Aorta (tissue), 5 donors: Measurements from ENCODE around the gene REG1A. TPM values are rescaled to one million over a fixed set of nuclear protein-coding genes. Genes with fewer than 3 reads are reported as not detected.

Experiments used
- ATAC-seq: fragments of 200-7000 bp; cut with Tn5 transposase; one replicate; pipeline ENCODE4 v1.9.1; 2022; ENCODE audit warnings: moderate library complexity; ENCODE audit not compliant: low FRiP score
- DNase-seq, 2 donors: peaks; one replicate each; pipeline ENCODE4 v3.0.0-alpha.2; 2020
- H3K27ac ChIP-seq, 2 donors: one replicate each; pipeline ENCODE4 v1.5.1; 2013; ENCODE audit warnings: low read length in 2 of 2, mild to moderate bottlenecking in 2 of 2, moderate library complexity in 2 of 2, control low read depth in 1 of 2, inconsistent platforms in 1 of 2, low read depth in 1 of 2
- H3K27me3 ChIP-seq, 2 donors: one replicate each; pipeline ENCODE4 v1.6.1; 2013; ENCODE audit warnings: control low read depth in 1 of 2, low read length in 1 of 2, mild to moderate bottlenecking in 1 of 2, moderate library complexity in 1 of 2; ENCODE audit not compliant: insufficient read depth in 2 of 2, control insufficient read depth in 1 of 2
- H3K36me3 ChIP-seq, 2 donors: one replicate each; pipeline ENCODE4 v1.6.1; 2013; ENCODE audit warnings: control low read depth in 1 of 2, low read length in 1 of 2, mild to moderate bottlenecking in 1 of 2; ENCODE audit not compliant: insufficient read depth in 2 of 2, control insufficient read depth in 1 of 2
- H3K4me1 ChIP-seq, 2 donors: one replicate each; pipeline ENCODE4 v1.6.1; 2013; ENCODE audit warnings: low read length in 2 of 2, control low read depth in 1 of 2, mild to moderate bottlenecking in 1 of 2, moderate library complexity in 1 of 2; ENCODE audit not compliant: insufficient read depth in 2 of 2, control insufficient read depth in 1 of 2
- H3K4me3 ChIP-seq, 2 donors: one replicate each; pipeline ENCODE4 v1.5.1; 2013; ENCODE audit warnings: low read length in 2 of 2, control low read depth in 1 of 2, mild to moderate bottlenecking in 1 of 2
- H3K9me3 ChIP-seq: one replicate; pipeline ENCODE4 v1.6.1; 2013; ENCODE audit warnings: mild to moderate bottlenecking, low read length; ENCODE audit not compliant: control insufficient read depth
- whole genome bisulfite sequencing, 2 donors: extraction: QIAGEN DNeasy Blood & Tissue Kit; methylation state at CpG; one replicate each; pipeline ENCODE4 v1.1.7; 2013; 5-methylcytosine and 5-hydroxymethylcytosine counted together
- intact Hi-C, 2 donors: fragments of 100-400 bp; cut with DNase I; formaldehyde crosslinking; loops; one replicate each; pipeline versions ENCODE4 v1.14.2 to v1.15.0; 2022
- polyA plus RNA-seq, 2 donors: library from polyadenylated mRNA; stranded (reverse); fragments of 200-250 nt; gene quantifications; one replicate each; pipeline ENCODE4 v1.2.3, GENCODE V29; 2013
- total RNA-seq, 2 donors: library from RNA; stranded (reverse); fragmentation: NEBNext Ultra II Directional; extraction: Animal tissue kit (Norgen Biotek cat#: 25700); gene quantifications; one replicate each; pipeline ENCODE4 v1.2.1, GENCODE V29; 2021
- donor health status: healthy with polysubstance abuse.
- donor health status: Bipolar disorder and iron deficiency.
- donor health status: DM: no; HTN: no; CAD: no.
- donor health status: DM: no; HTN: no; CAD: no.
- donor health status: DM: yes; HTN: yes; CAD: no.

The REG1A gene
- total and polyA plus RNA-seq, 4 donors = 5.2 to 160 (median 11.8) TPM

- intact Hi-C loops = no loop called here
- Histone ChIP-seq H3K4me1 (no peaks in the 10 kb centered on the region), H3K27me3 (no peaks in the 10 kb centered on the region), H3K36me3 (no peaks in the 10 kb centered on the region), H3K4me3 (no peak overlapping the region), H3K9me3 (peaks cover 2% of the 10 kb centered on the region), H3K27ac (no peak overlapping the region)
- DNase-seq (no peak), ATAC-seq (no peak)
Observed at GRCh38 chr2:79139423-79139822, 19.1 kb downstream of the REG1A start.

- H3K9me3 ChIP-seq = no peaks in the 10 kb centered on the region
- ATAC-seq = no peak
- no peaks in the 10 kb centered on the region for H3K4me1 ChIP-seq
- H3K36me3 ChIP-seq = no peaks in the 10 kb centered on the region
- DNase-seq = no peak
- 86 to 89% methylated on average over 2 of the region's 2 CpGs for WGBS, 2 donors
- H3K4me3 ChIP-seq = no peak overlapping the region
- no peak overlapping the region for H3K27ac ChIP-seq
- H3K27me3 ChIP-seq = no peaks in the 10 kb centered on the region
- intact Hi-C loops = no loop called here
Observed at GRCh38 chr2:79155826-79156476, 35.7 kb downstream of the REG1A start.

- H3K36me3 ChIP-seq = no peaks in the 10 kb centered on the region
- H3K27me3 ChIP-seq = no peaks in the 10 kb centered on the region
- H3K4me1 ChIP-seq = no peaks in the 10 kb centered on the region
- no peak overlapping the region for H3K4me3 ChIP-seq
- 67 to 72% methylated on average over 2 of the region's 2 CpGs for WGBS, 2 donors
- no peak overlapping the region for H3K27ac ChIP-seq
- intact Hi-C loops = no loop called here
- no peak for DNase-seq
- no peak for ATAC-seq
- H3K9me3 ChIP-seq = no peaks in the 10 kb centered on the region
Observed at GRCh38 chr2:79159030-79159429, 38.7 kb downstream of the REG1A start.

GRCh38 chr2:79159653-79160052 lies 39.4 kb downstream of the REG1A start, which contains the start of gene REG3A:
Gene REG3A (minus strand): TSS chr2:79159753. CDS start chr2:79159405, 348 bp downstream.
- Histone ChIP-seq H3K4me1 (no peaks in the 10 kb centered on the region), H3K36me3 (no peaks in the 10 kb centered on the region), H3K27ac (no peak within 1 kb of the TSS), H3K27me3 (no peaks in the 10 kb centered on the region), H3K9me3 (no peaks in the 10 kb centered on the region), H3K4me3 (no peak within 1 kb of the TSS)
- intact Hi-C loops = no loop called here
- ATAC-seq (no peak), DNase-seq (no peak)

- no peaks in the 10 kb centered on the region for H3K4me1 ChIP-seq
- no peaks in the 10 kb centered on the region for H3K36me3 ChIP-seq
- ATAC-seq = no peak
- WGBS, 2 donors = 38 to 44% methylated on average over 2 of the region's 2 CpGs
- no peak for DNase-seq
- intact Hi-C loops = no loop called here
- no peak overlapping the region for H3K27ac ChIP-seq
- H3K9me3 ChIP-seq = no peaks in the 10 kb centered on the region
- H3K4me3 ChIP-seq = no peak overlapping the region
- H3K27me3 ChIP-seq = no peaks in the 10 kb centered on the region
Observed at GRCh38 chr2:79162132-79162531, 41.8 kb downstream of the REG1A start.

- Histone ChIP-seq H3K27me3 (no peaks in the 10 kb centered on the region), H3K27ac (no peak overlapping the region), H3K36me3 (no peaks in the 10 kb centered on the region), H3K4me1 (no peaks in the 10 kb centered on the region), H3K9me3 (no peaks in the 10 kb centered on the region), H3K4me3 (no peak overlapping the region)
- ATAC-seq (no peak), DNase-seq (no peak)
- WGBS, 2 donors = 93 to 96% methylated on average over 1 of the region's 1 CpG
- intact Hi-C loops = no loop called here
Observed at GRCh38 chr2:79162801-79163200, 42.5 kb downstream of the REG1A start.

GRCh38 chr2:79171348-79171958 lies 51.2 kb downstream of the REG1A start:
- H3K4me3 ChIP-seq = no peak overlapping the region
- ATAC-seq (no peak), DNase-seq (no peak)
- intact Hi-C loops = no loop called here
- no peaks in the 10 kb centered on the region for H3K4me1 ChIP-seq
- no peaks in the 10 kb centered on the region for H3K36me3 ChIP-seq
- H3K27ac ChIP-seq = no peak overlapping the region
- H3K27me3 ChIP-seq = no peaks in the 10 kb centered on the region
- 84 to 89% methylated on average over 2 of the region's 2 CpGs for WGBS, 2 donors
- no peaks in the 10 kb centered on the region for H3K9me3 ChIP-seq

Other genes with a start within 250 kb of the REG1A start
- under 1 TPM; 0.71 to 0.96 TPM for gene REG3G, start 94.8 kb upstream of the REG1A start, total RNA-seq
- gene REG3G, start 94.8 kb upstream of the REG1A start, polyA plus RNA-seq = under 1 TPM; 0.13 to 0.38 TPM
- 1 to 10 TPM; 3.8 to 4.9 TPM for gene REG1B, start 32.5 kb upstream of the REG1A start, total RNA-seq
- 10 to 100 TPM in 1 of 2 donors, 1 to 10 TPM in 1; 4.9 to 16.4 TPM for gene REG1B, start 32.5 kb upstream of the REG1A start, polyA plus RNA-seq
- gene REG3A, start 39.3 kb downstream of the REG1A start, total RNA-seq = 1 to 10 TPM; 4.1 to 8.3 TPM
- gene REG3A, start 39.3 kb downstream of the REG1A start, polyA plus RNA-seq = 10 to 100 TPM in 1 of 2 donors, under 1 TPM in 1; 0.20 to 67.5 TPM